Neural cell (in vitro differentiated cells): ENCODE measurements around the gene STRAP. TPM values are rescaled to one million over a fixed set of nuclear protein-coding genes. Genes with fewer than 3 reads are reported as not detected.

Source experiments
- H2AFZ ChIP-seq: fragments of 200-600, 300-800 bp; sonication (generic), shearing (Covaris generic); 2 replicates; pipeline ENCODE4 v1.6.0; 2014; ENCODE audit warnings: low read depth, mild to moderate bottlenecking, antibody characterized with exemption, low read length, moderate library complexity
- H3F3A ChIP-seq: fragments of 200-600 bp; shearing (Covaris generic); 2 replicates; pipeline ENCODE4 v1.6.1; 2016; ENCODE audit warnings: mild to moderate bottlenecking, moderate library complexity, mixed read lengths, antibody characterized with exemption, low read length; ENCODE audit not compliant: insufficient read depth, poor library complexity, severe bottlenecking
- H3K27ac ChIP-seq: fragments of 200-600, 300-800 bp; sonication (generic), shearing (Covaris generic); 2 replicates; pipeline ENCODE4 v1.5.1; 2014; ENCODE audit warnings: mild to moderate bottlenecking, low read length, moderate library complexity
- H3K27me3 ChIP-seq: fragments of 300-800, 200-600 bp; sonication (generic), shearing (Covaris generic); 2 replicates; pipeline ENCODE4 v1.6.0; 2014; ENCODE audit warnings: mild to moderate bottlenecking, low read depth, low read length, moderate library complexity; ENCODE audit not compliant: insufficient read depth
- H3K36me3 ChIP-seq: fragments of 300-800, 200-600 bp; sonication (generic), shearing (Covaris generic); 2 replicates; pipeline ENCODE4 v1.5.1; 2014; ENCODE audit warnings: mild to moderate bottlenecking, antibody characterized with exemption, low read length, moderate library complexity; ENCODE audit not compliant: insufficient read depth
- H3K4me2 ChIP-seq: fragments of 300-800, 200-600 bp; sonication (generic), shearing (Covaris generic); 2 replicates; pipeline ENCODE4 v1.6.0; 2014; ENCODE audit warnings: mild to moderate bottlenecking, low read length
- H3K4me3 ChIP-seq: fragments of 300-800, 200-600 bp; sonication (generic), shearing (Covaris generic); 2 replicates; pipeline ENCODE4 v1.5.1; 2014; ENCODE audit warnings: mild to moderate bottlenecking, low read length, moderate library complexity
- H3K79me2 ChIP-seq: fragments of 200-600 bp; shearing (Covaris generic); replicated peaks from 2 replicates; pipeline ENCODE4 v1.6.0; 2014; ENCODE audit warnings: mild to moderate bottlenecking, low read length, moderate library complexity; ENCODE audit not compliant: insufficient read depth
- H3K9ac ChIP-seq: fragments of 300-800, 200-600 bp; sonication (generic), shearing (Covaris generic); 2 replicates; pipeline ENCODE4 v1.6.1; 2016; ENCODE audit warnings: mild to moderate bottlenecking, low read length, mixed read lengths
- H3K9me2 ChIP-seq: fragments of 200-600 bp; shearing (Covaris generic); 2 replicates; pipeline ENCODE4 v1.6.1; 2016; ENCODE audit warnings: mild to moderate bottlenecking, low read length, mixed read lengths; ENCODE audit not compliant: insufficient read depth
- H3K9me3 ChIP-seq: fragments of 200-600, 300-800 bp; sonication (generic), shearing (Covaris generic); 2 replicates; pipeline ENCODE4 v1.6.1; 2016; ENCODE audit warnings: mild to moderate bottlenecking, mixed run types, low read length, moderate library complexity, mixed read lengths
- H4K20me1 ChIP-seq: fragments of 200-600 bp; shearing (Covaris generic); 2 replicates; pipeline ENCODE4 v1.6.1; 2016; ENCODE audit warnings: mild to moderate bottlenecking, mixed run types; ENCODE audit not compliant: insufficient read depth
- EP300 ChIP-seq: fragments of 450-650 bp; conservative IDR thresholded peaks from 2 replicates; pipeline ENCODE4 v1.6.1; 2014; ENCODE audit warnings: antibody characterized with exemption, mild to moderate bottlenecking, moderate library complexity; ENCODE audit not compliant: poor library complexity, severe bottlenecking
- EZH2 ChIP-seq: fragments of 200-600, 300-800 bp; shearing (Covaris generic), sonication (generic); IDR thresholded peaks from 2 replicates; pipeline ENCODE4 v1.6.1; 2014; ENCODE audit warnings: antibody characterized with exemption, low read length, borderline replicate concordance, mild to moderate bottlenecking; ENCODE audit not compliant: insufficient read depth, poor library complexity, severe bottlenecking
- MXI1 ChIP-seq: fragments of 450-650 bp; conservative IDR thresholded peaks from 2 replicates; pipeline ENCODE4 v1.6.1; 2014; ENCODE audit warnings: antibody characterized with exemption, mild to moderate bottlenecking; ENCODE audit not compliant: poor library complexity, severe bottlenecking
- POLR2AphosphoS5 ChIP-seq: IDR thresholded peaks from 2 replicates; pipeline ENCODE4 v1.6.1; 2012
- RAD21 ChIP-seq: fragments of 450-650 bp; conservative IDR thresholded peaks from 2 replicates; pipeline ENCODE4 v1.6.1; 2014; ENCODE audit warnings: antibody characterized with exemption, mild to moderate bottlenecking, moderate library complexity
- SMC3 ChIP-seq: fragments of 450-650 bp; conservative IDR thresholded peaks from 2 replicates; pipeline ENCODE4 v1.6.1; 2014; ENCODE audit warnings: antibody characterized with exemption, mild to moderate bottlenecking, moderate library complexity; ENCODE audit not compliant: poor library complexity
- TAF1 ChIP-seq: IDR thresholded peaks from 2 replicates; pipeline ENCODE4 v1.6.1; 2012; ENCODE audit warnings: low read depth
- polyA plus RNA-seq: library from polyadenylated mRNA; depleted of rRNA; stranded (reverse); fragments of >200 nt; gene quantifications from 2 replicates; pipeline ENCODE4 v1.2.3, GENCODE V29; 2014
- TF ChIP-seq, protein P1 (sequence below): IDR thresholded peaks from 2 replicates; pipeline ENCODE4 v1.6.1; 2012; ENCODE audit warnings: borderline replicate concordance
- TF ChIP-seq, protein P2 (sequence below): fragments of 450-650 bp; IDR thresholded peaks from 2 replicates; pipeline ENCODE4 v1.5.1; 2014; ENCODE audit warnings: antibody characterized with exemption, mild to moderate bottlenecking, moderate library complexity; ENCODE audit not compliant: poor library complexity, severe bottlenecking

STRAP gene
- polyA plus RNA-seq, 1 donor from 2014 or later = 213 TPM

DNA sequence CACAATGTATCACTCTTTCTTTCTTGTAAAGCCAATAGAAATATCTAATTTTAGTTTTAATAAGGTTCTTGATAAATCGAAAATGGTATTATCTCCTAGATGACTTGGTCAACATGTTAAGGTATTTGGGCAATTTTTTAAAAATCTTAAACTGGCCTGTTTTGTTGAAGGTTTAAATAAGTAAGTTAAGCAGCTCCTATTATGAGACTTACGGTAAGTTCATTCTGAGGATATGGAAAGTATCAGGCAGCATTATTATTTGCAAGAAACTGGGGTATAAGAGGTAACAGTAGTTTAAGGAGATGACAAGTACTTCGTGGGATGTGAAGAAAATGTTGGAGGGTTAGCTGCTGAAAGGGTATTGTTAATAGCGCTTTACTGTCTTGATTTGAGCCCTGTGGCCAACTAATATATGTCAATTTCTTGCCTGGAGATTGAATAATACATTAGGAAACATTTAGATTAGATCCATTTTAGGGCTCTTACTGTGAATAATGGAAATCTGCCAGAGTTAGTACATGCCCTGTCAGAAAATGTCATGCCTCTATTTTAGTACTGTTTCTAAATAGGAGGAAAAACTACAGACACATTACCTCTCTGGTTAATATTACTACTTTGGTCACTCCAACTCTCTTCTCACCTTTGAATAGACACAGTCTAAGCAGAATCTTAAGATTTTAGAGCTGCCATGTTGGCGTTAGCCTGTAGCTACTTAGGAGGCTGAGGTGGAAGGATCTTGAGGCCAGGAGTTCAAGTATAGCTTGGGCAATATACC, 5.0 kb downstream of the STRAP start:
- Histone ChIP-seq H3K4me2 (no peak overlapping the region), H3K9me3 (no peaks in the 10 kb centered on the region), H3K79me2 (peaks cover 73% of the 10 kb centered on the region), H3K27me3 (no peaks in the 10 kb centered on the region), H3K36me3 (peaks cover 16% of the 10 kb centered on the region), H3F3A (peaks cover 5% of the 10 kb centered on the region), H3K9me2 (no peaks in the 10 kb centered on the region), H3K9ac (no peak overlapping the region), H2AFZ (no peak overlapping the region), H3K27ac (no peak overlapping the region), H4K20me1 (no peaks in the 10 kb centered on the region), H3K4me3 (peak overlapping the region; percentile 15)
- peak; percentile 15 for TF ChIP-seq EP300
- TF ChIP-seq, protein P1, sequence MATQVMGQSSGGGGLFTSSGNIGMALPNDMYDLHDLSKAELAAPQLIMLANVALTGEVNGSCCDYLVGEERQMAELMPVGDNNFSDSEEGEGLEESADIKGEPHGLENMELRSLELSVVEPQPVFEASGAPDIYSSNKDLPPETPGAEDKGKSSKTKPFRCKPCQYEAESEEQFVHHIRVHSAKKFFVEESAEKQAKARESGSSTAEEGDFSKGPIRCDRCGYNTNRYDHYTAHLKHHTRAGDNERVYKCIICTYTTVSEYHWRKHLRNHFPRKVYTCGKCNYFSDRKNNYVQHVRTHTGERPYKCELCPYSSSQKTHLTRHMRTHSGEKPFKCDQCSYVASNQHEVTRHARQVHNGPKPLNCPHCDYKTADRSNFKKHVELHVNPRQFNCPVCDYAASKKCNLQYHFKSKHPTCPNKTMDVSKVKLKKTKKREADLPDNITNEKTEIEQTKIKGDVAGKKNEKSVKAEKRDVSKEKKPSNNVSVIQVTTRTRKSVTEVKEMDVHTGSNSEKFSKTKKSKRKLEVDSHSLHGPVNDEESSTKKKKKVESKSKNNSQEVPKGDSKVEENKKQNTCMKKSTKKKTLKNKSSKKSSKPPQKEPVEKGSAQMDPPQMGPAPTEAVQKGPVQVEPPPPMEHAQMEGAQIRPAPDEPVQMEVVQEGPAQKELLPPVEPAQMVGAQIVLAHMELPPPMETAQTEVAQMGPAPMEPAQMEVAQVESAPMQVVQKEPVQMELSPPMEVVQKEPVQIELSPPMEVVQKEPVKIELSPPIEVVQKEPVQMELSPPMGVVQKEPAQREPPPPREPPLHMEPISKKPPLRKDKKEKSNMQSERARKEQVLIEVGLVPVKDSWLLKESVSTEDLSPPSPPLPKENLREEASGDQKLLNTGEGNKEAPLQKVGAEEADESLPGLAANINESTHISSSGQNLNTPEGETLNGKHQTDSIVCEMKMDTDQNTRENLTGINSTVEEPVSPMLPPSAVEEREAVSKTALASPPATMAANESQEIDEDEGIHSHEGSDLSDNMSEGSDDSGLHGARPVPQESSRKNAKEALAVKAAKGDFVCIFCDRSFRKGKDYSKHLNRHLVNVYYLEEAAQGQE = no peak
- TF ChIP-seq POLR2AphosphoS5 = no peak

DNA sequence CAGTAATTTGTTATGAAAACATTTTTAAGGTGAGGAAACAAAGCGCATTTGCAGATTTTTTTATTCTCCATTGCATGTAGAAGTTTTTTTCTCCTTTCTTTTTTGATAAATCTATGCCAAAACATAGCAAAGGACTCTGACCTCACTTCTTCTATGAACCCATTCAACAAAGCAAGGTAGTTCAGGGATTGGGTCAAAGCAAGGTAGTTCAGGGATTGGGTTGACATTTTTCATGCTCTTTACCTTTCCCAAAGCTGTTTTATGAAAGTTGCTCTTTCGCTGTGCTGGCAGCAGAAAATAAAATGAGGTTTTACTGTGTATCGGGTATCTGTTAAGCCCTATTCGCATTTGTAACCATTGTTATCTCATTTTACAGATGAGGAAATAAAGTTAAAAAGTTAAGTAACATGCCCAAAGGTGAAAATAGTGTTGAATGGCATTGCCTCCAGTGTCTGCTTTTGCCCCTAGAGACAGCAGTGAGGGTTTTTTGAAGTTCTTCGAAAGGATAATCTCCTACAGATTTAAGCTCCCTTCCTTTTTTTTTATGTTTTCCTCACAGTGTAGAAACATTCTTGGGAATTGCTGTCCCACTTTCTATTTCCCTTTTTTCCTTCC, 10.6 kb downstream of the STRAP start:
- H3K79me2 ChIP-seq = peaks cover 32% of the 10 kb centered on the region
- no peak overlapping the region for H3K27ac ChIP-seq
- H2AFZ ChIP-seq = no peak overlapping the region
- TF ChIP-seq EZH2 = no peak
- no peaks in the 10 kb centered on the region for H3K9me2 ChIP-seq
- no peaks in the 10 kb centered on the region for H3F3A ChIP-seq
- no peak overlapping the region for H3K4me3 ChIP-seq
- no peak overlapping the region for H3K4me2 ChIP-seq
- no peaks in the 10 kb centered on the region for H3K27me3 ChIP-seq
- no peaks in the 10 kb centered on the region for H3K9me3 ChIP-seq
- H4K20me1 ChIP-seq = no peaks in the 10 kb centered on the region
- H3K9ac ChIP-seq = no peak overlapping the region
- H3K36me3 ChIP-seq = peaks cover 15% of the 10 kb centered on the region

DNA sequence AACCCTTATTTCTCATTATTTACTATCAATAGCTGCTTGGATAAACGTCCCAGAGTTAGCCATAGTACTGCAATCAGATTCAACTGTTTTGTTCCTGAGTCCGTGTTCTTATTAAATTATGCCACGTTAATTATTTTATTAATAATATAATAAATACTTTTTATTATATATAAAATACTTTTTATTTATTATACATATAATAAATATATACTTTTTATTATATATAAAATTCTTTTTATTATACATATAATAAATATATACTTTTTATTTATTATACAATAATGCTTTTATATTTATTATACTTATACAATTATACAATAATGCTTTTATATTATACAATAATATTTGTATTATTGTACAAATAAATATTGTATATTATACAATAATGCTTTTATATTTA, 11.1 kb downstream of the STRAP start:
- no peak for TF ChIP-seq RAD21
- TF ChIP-seq EP300 = no peak
- no peak for TF ChIP-seq SMC3
- TF ChIP-seq EZH2 = no peak
- no peak for TF ChIP-seq MXI1
- no peak for TF ChIP-seq POLR2AphosphoS5
- TF ChIP-seq, protein P2, sequence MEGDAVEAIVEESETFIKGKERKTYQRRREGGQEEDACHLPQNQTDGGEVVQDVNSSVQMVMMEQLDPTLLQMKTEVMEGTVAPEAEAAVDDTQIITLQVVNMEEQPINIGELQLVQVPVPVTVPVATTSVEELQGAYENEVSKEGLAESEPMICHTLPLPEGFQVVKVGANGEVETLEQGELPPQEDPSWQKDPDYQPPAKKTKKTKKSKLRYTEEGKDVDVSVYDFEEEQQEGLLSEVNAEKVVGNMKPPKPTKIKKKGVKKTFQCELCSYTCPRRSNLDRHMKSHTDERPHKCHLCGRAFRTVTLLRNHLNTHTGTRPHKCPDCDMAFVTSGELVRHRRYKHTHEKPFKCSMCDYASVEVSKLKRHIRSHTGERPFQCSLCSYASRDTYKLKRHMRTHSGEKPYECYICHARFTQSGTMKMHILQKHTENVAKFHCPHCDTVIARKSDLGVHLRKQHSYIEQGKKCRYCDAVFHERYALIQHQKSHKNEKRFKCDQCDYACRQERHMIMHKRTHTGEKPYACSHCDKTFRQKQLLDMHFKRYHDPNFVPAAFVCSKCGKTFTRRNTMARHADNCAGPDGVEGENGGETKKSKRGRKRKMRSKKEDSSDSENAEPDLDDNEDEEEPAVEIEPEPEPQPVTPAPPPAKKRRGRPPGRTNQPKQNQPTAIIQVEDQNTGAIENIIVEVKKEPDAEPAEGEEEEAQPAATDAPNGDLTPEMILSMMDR = no peak
- TF ChIP-seq, protein P1 = no peak
- TF ChIP-seq TAF1 = no peak
- Histone ChIP-seq H3K79me2 (peaks cover 27% of the 10 kb centered on the region), H3K36me3 (peaks cover 15% of the 10 kb centered on the region), H4K20me1 (no peaks in the 10 kb centered on the region), H3K4me2 (no peak overlapping the region), H3F3A (no peaks in the 10 kb centered on the region), H3K9me3 (no peaks in the 10 kb centered on the region), H3K4me3 (no peak overlapping the region), H3K9ac (no peak overlapping the region), H3K27me3 (no peaks in the 10 kb centered on the region), H3K27ac (no peak overlapping the region), H2AFZ (no peak overlapping the region), H3K9me2 (no peaks in the 10 kb centered on the region)
